GM10847 (cell line): ENCODE measurements around the gene TOR2A.

Experiments
- POLR2A ChIP-seq: IDR thresholded peaks from 2 replicates; pipeline ENCODE4 v1.6.1; 2011; ENCODE audit not compliant: insufficient read length; ENCODE audit errors: extremely low read depth

Gene TOR2A

GRCh38 chr9:127734747-127735529 is at the start of gene TOR2A:
Gene TOR2A, minus strand, starts transcription at chr9:127735294. Its CDS starts 24 bp downstream, at chr9:127735270.
- peak; percentile 64 for TF ChIP-seq POLR2A

- TF ChIP-seq POLR2A, result peak; percentile 12
These were observed 48.3 kb upstream of the TOR2A start for GRCh38 chr9:127783111-127784008.

GRCh38 chr9:127781806-127782205 is 46.7 kb upstream of the TOR2A start:
- no peak for TF ChIP-seq POLR2A

- TF ChIP-seq POLR2A, result no peak
These were observed 45.2 kb upstream of the TOR2A start for GRCh38 chr9:127780126-127780885.

GRCh38 chr9:127779136-127779981 is 44.3 kb upstream of the TOR2A start:
- TF ChIP-seq POLR2A, result peak; percentile 60

GRCh38 chr9:127778280-127779135 is 43.4 kb upstream of the TOR2A start, which contains the start of gene SH2D3C:
Gene SH2D3C, minus strand, starts transcription at chr9:127778666. Its CDS starts 39 bp downstream, at chr9:127778627.
- TF ChIP-seq POLR2A, result peak; percentile 34

GRCh38 chr9:127777368-127777980 is 42.4 kb upstream of the TOR2A start:
- no peak for TF ChIP-seq POLR2A

- TF ChIP-seq POLR2A, result no peak
These were observed 41.8 kb upstream of the TOR2A start for GRCh38 chr9:127776924-127777289.

- TF ChIP-seq POLR2A, result no peak
These were observed 41.3 kb upstream of the TOR2A start for GRCh38 chr9:127776195-127776923.

GRCh38 chr9:127773981-127774380 is 38.9 kb upstream of the TOR2A start:
- TF ChIP-seq POLR2A, result no peak

GRCh38 chr9:127773272-127773671 is 38.2 kb upstream of the TOR2A start:
- no peak for TF ChIP-seq POLR2A

GRCh38 chr9:127772603-127773002 is 37.5 kb upstream of the TOR2A start:
- TF ChIP-seq POLR2A, result no peak
